NCI-H510A treated with DMSO at 0.1 percent for 48 hours (cell line): ENCODE results near the gene MACROD2.
A peak's percentile ranks its signal among the peaks of the same experiment; 100 is the strongest.

Experiments
- DNase-seq: peaks from one replicate; lab custom pipeline; 2025; lab: John Stamatoyannopoulos, UW

MACROD2 gene

GRCh38 chr20:15628851-15629353 is 1633.6 kb downstream of the MACROD2 start:
- no peak for DNase-seq

GRCh38 chr20:15630360-15630759 is 1635.0 kb downstream of the MACROD2 start:
- no peak for DNase-seq

DNA sequence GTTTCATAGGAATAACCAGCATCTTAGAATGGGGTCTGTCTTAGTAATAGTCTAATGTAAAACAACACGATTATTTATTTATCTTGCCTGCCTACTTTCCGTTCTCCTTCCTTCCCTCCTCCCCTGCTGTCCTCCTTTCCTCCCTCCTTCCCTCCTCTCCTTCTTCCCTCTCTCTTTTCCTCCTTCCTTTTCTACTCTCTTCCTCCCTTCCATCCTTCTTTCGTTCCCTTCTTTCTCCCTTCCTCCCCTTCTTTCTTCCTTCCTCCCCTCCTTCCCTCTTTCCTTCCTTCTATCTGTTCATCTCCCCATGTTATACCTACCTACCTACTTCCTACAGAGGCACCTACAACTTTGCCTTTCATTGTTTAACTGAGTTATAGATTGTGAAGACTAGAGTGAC is 1637.4 kb downstream of the MACROD2 start:
- DNase-seq, result no peak

DNA sequence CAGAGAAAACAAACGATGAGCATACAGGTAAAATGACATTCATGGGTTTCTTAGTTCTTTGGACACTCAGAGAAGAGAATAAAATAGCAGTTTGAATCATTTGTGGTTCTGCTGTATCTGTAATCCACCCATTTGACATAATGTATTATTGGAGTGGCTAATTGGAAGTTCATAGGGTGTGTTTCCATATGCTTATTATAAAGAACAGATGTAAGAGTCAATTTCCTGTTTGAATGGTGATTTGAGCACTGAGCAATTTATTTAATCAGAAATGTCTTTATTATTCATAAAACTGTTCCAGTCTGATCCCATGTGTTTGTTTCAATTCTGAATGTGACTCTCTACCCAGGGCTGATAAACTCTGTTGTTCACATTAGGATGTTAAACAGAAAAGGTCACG is 1638.8 kb downstream of the MACROD2 start:
- no peak for DNase-seq

DNA sequence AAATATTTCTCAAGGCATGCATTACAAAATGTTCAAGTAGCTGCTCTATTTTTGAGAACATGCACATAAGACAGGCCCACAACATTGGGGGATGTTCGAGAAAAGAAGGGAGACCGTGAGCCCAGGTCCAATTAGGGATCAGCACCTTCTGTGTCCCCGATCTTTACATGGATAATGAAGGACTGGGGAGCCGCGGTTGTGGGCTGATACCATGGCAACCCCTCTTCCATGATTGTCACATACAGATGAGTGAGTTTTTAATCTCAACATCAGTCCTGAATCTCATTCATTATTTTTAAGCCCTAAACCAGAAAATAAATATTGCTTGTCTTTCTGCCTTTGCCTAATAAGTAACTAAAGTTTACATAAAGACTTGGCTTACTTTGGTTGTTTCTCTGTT is 1642.2 kb downstream of the MACROD2 start:
- no peak for DNase-seq

DNA sequence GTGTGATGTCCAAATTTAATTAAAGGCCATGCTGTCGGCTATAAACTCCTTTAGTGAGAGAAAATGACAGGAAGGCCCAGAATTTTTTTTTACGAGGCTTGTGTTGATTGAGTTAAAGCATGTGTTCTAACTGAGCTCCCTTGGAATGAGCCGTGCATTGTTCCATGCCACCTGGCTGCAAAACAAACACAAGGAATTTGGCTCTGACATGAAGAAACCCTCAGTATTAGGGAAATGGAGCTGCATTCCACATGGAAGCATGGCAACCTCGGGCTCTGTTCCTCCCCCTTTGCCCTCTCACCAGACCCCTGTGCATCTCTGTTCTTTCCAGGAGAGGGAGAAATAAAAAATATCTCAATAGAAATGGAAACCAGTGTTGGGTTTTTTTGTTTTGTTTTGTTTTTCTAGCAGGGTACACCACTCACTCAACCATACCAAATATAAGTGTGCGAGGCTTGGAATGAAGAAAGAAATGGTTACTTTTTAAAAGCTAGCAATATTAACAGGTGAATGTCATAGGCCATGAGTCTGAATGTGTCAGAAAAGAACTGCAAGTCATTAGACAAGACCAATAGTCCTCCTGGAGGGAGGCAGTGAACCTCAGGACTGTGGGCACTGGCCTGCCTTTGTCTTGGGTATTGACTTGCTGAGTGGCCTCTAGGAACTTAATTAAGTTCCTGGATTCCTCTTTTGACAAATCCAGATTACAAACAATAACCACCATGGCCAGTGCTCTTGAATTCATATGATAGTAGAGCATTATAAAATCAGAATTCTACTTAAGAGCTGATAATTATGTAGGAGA is 1642.8 kb downstream of the MACROD2 start:
- no peak for DNase-seq

GRCh38 chr20:15638816-15639215 is 1643.5 kb downstream of the MACROD2 start:
- DNase-seq, result no peak

DNA sequence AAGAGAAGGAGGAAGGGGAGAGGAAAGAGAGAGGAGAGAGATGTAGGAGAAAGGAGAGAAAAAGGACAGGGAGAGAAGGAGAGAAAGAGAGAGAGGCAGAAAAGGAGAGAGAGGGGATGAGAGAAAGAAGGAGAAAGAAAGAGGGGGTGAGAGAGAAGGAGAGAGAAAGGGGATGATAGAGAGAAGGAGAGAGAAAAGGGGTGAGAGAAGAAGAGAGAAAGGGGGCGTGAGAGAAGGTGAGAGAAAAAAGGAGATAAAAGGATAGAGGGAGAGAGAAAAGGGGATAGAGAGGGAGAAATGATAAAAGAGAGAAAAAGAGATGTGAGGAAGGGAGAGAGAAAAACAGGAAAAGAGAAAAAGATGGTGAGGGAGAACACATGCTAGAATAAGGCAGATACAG is 1644.5 kb downstream of the MACROD2 start:
- DNase-seq, result no peak

GRCh38 chr20:15642109-15642508 is 1646.8 kb downstream of the MACROD2 start:
- no peak for DNase-seq

DNA sequence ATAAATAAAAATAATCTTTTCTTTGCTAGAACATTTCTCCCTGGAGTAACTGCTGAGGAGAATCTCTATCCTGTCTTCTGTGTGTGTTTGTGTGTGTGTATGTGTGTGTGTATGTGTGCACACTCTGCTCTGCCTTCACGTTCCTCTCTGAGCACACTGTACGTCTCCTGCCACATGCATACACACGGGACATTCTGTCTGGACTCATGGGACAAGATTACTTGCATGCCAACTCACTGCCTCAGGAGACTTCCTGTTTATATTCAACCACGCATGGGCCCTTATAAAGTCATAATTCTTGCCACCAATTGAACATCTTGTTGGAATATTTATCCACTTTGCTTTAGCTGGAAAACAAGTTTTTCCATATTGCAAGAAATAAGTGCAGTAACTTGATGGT is 1647.4 kb downstream of the MACROD2 start:
- no peak for DNase-seq

DNA sequence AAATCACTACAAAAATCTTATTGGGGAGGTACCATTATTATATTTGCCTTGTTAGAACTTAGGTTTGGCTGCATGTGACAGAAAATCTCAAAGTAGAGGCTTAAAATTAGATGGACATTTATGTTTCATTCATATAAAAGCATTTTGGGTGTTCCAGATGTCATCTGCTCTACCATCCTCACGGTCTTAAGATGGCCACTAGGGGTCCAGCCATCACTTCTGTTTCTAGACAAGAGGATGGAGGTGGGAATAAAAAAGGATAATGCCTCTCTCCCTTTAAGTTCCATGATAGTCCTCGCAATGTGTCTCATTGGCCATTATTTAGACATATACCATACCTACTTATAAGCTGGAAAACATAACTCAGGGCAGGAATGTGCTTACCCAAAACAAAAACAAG is 1648.4 kb downstream of the MACROD2 start:
- no peak for DNase-seq

GRCh38 chr20:15645816-15646215 is 1650.5 kb downstream of the MACROD2 start:
- no peak for DNase-seq

DNA sequence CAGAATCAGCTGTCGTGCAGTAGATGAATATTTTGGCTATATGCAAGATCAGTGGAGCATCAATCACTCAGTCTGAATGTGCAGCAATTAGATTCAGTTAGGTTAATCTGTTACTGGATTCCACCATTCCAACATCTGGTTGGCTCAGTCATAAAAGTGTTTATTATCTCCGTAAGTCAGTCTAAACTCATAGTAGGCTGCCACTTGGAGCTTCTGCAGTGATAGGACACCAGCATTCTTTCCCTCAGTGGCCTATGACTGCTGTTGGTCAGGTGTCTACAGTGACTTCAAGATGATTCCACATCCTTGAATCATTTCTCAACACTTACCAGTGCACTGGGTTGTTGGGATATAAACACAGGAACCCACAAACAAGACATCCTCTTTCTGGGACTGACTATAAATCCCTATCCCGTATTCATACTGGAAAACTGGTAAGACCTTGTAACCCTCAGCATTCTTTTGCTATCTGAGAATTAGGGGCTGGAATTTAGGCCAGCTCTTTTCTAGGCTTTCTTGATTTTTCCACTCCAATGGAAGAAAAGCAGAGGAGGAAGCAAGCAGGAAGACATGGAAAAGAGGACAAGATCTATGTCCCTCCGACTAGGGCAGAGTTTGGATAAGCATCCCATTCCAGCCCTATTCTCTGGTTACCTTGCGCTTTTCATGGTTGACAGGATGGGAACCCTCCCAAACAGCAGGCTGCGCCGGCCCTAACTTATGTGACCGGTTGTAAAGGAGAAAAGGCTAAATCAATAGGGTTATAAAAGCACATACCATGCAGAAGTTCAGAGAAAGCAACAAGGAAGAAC is 1658.3 kb downstream of the MACROD2 start:
- DNase-seq, result no peak

GRCh38 chr20:15654208-15654649 is 1658.9 kb downstream of the MACROD2 start:
- DNase-seq, result peak; percentile 64

- no peak for DNase-seq
Observed at GRCh38 chr20:15655295-15655874, 1660.1 kb downstream of the MACROD2 start.

DNA sequence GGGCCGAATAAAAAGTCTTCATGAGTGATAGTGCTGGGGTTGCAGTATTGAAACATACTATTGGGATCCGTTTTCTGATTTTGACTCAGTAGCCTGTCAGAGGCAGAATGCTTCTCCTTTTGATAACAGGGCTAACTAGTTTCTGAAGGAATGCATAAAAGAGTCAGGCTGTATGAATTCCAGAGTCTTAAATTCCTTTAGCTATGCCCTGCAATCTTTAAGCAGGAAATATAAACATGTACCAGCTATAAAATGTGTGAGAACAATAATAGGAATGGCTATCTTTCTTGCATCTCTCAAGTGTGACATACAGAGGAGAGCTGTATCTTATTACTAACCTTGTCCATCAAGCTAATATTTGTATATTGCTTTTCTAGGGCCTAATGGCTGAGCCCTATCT is 1660.8 kb downstream of the MACROD2 start:
- no peak for DNase-seq

DNA sequence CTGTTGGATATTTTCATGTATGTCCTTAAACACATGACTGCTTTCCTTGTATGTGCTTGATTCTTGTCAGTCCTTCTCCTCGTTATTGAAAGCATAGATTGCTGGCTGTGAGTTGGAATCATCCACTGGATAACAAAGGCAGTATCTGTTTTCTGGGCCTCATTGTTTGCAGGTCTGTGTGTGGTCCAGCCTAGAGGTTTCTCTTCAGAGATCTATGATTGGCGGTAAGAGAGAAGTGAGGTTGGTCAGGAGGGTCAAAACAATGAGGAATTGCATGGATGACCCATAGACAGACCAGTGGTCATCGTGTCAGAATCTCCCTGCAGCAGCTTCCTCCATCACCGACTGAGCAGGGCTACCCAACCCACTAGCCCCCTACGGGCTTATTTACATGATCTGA is 1663.0 kb downstream of the MACROD2 start:
- DNase-seq, result no peak

- DNase-seq, result no peak
Observed at GRCh38 chr20:15673206-15673605, 1677.9 kb downstream of the MACROD2 start.

DNA sequence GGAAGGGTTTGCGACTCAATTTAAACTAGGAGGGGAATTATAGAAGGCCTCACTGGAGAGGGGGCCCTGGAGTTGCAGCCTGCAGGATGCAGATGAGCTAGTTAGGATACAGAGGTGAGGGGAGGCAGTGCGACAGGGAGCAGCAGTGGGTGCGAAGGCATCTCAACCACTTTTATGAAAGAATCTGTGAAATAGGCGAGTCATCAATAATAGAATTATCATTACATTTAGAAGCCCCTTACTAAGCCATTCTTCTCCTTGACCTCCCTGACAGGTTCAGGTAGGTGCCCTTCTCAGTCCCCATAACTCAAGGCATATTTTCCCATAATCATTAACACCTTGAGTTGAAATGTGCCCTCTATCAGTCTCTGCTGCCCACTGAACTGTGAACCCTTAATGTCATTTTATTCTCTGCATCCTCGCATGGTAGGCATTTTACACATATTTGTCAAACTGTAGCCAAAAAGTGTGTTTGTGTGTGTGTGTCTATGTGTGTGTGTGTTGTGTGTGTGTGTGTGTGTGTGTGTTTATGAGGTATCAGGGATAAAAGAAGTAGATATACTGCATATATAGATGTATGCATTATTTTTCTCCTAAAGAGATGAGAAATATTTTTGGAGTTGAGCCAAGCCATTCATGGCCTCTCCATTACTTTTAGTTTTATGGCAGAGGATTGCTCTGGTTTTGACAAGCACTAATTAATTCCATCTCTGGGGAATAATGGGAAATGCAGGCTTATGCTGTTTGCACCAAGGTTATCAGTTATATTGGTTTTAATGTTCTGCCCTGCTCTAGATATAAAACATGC is 1679.1 kb downstream of the MACROD2 start:
- no peak for DNase-seq

- no peak for DNase-seq
Observed at GRCh38 chr20:15675061-15675514, 1679.8 kb downstream of the MACROD2 start.

GRCh38 chr20:15675813-15676484 is 1680.6 kb downstream of the MACROD2 start:
- no peak for DNase-seq
